GM18499 (cell line): ENCODE results near the gene MFSD11.

Source experiments
- ATAC-seq: cut with Tn5 transposase; IDR thresholded peaks from one replicate; pipeline ENCODE4 v1.9.1; 2021; ENCODE audit warnings: moderate number of reproducible peaks; ENCODE audit not compliant: insufficient read depth, unreplicated experiment

Gene MFSD11

GRCh38 chr17:76826330-76827068 lies 88.6 kb downstream of the MFSD11 start:
- no peak for ATAC-seq

- ATAC-seq = no peak
Measured at GRCh38 chr17:76827736-76828135, 89.8 kb downstream of the MFSD11 start.
